Measurements from ENCODE around the gene EFEMP1. TPM values are rescaled to one million over a fixed set of nuclear protein-coding genes. Genes with fewer than 3 reads are reported as not detected.
"Not testable (repeated sequence)": the region's sequence is repeated elsewhere in the genome, so short reads cannot be mapped to it uniquely, and the experiment has no call there.

The EFEMP1 gene
- total RNA-seq, 1 donor from 2014 or later: 330 TPM

DNA sequence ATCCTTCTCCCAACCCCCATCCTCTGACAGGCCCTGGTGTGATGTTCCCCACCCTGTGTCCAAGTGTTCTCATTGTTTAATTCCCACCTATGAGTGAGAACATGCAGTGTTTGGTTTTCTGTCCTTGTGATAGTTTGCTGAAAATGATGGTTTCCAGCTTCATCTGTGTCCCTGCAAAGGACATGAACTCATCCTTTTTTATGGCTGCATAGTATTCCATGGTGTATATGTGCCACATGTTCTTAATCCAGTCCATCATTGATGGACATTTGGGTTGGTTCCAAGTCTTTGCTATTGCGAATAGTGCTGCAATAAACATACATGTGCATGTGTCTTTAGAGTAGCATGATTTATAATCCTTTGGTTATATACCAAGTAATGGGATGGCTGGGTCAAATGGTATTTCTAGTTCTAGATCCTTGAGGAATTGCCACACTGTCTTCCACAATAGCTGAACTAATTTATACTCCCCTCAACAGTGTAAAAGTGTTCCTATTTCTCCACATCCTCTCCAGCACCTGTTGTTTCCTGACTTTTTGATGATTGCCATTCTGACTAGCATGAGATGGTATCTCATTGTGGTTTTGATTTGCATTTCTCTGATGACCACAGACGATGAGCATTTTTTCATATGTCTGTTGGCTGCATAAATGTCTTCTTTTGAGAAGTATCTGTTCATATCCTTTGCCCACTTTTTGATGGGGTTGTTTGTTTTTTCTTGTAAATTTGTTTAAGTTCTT is 91.7 kb downstream of the EFEMP1 start:
- not testable (repeated sequence) for DNase-seq (ENCODE audit: low read depth)

DNA sequence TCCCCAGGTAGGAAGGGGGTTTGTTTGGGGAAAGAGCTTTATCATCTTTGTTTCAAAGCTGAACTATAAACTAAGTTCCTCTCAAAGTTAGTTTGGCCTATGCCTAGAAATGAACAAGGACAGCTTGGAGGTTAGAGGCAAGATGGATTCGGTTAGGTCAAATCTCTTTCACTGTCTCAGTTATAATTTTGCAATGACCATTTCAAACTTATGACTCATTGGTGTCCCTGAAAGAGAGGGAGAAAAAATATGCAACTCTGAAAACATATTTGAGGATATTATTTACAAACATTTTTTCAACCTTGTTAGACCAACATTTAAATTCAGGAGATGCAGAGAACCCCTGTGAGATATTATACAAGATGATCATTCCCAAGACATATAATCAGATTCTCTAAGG is 95.7 kb downstream of the EFEMP1 start:
- DNase-seq (ENCODE audit: low read depth): no peak

DNA sequence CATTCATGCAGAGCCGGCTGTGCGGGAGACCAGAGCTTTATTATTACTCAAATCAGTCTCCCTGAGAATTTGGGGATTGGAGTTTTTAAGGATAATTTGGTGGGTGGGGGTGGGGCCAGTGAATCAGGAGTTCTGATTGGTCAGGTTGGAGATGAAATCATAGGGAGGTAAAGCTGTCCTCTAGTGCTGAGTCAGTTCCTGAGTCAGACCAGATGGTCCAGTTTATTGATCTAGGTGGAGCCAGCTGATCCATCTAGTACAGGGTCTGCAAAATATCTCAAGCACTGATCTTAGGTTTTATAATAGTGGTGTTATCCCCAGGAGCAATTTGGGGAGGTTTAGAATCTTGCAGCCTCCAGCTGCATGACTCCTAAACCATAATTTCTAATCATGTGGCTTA is 96.2 kb downstream of the EFEMP1 start:
- peak; percentile 29 for DNase-seq (ENCODE audit: low read depth)

DNA sequence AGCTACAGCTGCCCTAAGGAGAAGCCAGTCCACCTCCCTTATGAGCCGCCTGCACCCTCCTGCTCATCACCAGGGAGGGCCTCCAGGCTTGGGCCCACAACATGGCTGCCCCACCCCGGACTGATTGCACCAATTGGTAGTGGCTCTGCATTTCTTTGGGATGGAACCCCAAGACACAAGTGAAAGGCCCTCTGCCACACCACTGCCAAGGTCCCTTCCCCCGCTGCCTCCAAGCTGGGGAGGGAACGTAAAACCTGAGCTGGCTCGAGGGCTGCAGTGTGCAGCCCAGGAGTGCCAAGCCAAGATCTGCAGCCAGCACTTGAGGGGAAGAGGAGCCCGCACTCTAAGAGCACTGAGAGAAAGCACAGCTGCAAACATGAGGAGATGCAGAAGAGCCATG is 97.3 kb downstream of the EFEMP1 start:
- no peak for DNase-seq (ENCODE audit: low read depth)

DNA sequence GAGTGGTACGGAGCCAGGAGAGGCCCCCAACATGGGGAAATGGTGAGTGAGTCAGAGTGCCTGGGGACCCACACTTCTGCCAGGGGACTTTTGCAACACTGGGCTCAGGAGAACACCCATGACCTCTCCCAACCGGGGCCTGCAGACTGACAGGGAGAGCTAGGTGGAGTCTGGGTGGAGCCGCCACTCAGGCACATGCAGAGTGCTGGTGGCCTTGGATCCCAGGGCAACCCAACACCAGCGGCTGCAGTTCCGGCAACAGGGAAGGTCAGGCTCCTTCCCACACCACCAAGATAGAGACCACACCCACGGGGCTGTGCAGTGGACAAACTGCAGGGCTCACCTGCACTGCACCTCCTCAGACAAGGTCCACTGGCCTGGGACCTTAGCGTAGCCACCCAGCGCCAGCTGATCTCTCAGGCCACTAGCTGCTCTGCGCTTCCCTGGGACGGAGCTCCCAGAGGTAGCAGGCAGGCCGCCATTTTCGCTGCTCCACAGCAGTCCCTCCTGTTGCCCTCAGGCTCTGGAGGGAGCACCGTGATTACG is 99.0 kb downstream of the EFEMP1 start:
- DNase-seq (ENCODE audit: low read depth): no peak

Other genes with a start within 250 kb of the EFEMP1 start
- 26.5 and 33.3 TPM in 2 replicates for gene PNPT1, start 229.9 kb downstream of the EFEMP1 start, total RNA-seq